Urinary bladder (tissue), 4 donors: ENCODE data around the gene PCGF3. TPM values are rescaled to one million over a fixed set of nuclear protein-coding genes. Genes with fewer than 3 reads are reported as not detected.

Experiments
- DNase-seq: peaks from one replicate; pipeline ENCODE4 v3.0.0-alpha.2; 2015; ENCODE audit errors: extremely low spot score
- H3K27ac ChIP-seq: one replicate; pipeline ENCODE4 v1.5.1; 2013; ENCODE audit warnings: low read depth, mild to moderate bottlenecking, moderate library complexity
- H3K36me3 ChIP-seq: one replicate; pipeline ENCODE4 v1.6.1; 2013; ENCODE audit warnings: mild to moderate bottlenecking, moderate library complexity; ENCODE audit not compliant: insufficient read depth
- H3K4me1 ChIP-seq: one replicate; pipeline ENCODE4 v1.6.1; 2013; ENCODE audit warnings: mild to moderate bottlenecking, moderate library complexity; ENCODE audit not compliant: insufficient read depth
- H3K4me3 ChIP-seq: one replicate; pipeline ENCODE4 v1.5.1; 2013; ENCODE audit warnings: low read depth, low read length
- WGBS: extraction: QIAGEN DNeasy Blood & Tissue Kit; methylation state at CpG from one replicate; pipeline ENCODE4 v1.1.7; 2013; 5-methylcytosine and 5-hydroxymethylcytosine counted together
- polyA plus RNA-seq: library from polyadenylated mRNA; stranded (reverse); fragments of 200-250 nt; gene quantifications from one replicate; pipeline ENCODE4 v1.2.3, GENCODE V29; 2013
- total RNA-seq: library from RNA; depleted of rRNA; stranded (reverse); fragments of >200 nt; gene quantifications from one replicate; pipeline ENCODE4 v1.2.3, GENCODE V29; 2014
- donor health status: healthy with polysubstance abuse.
- donor health status: healthy.

PCGF3 gene
- total and polyA plus RNA-seq, 2 donors, result 36.1 to 52.6 TPM

DNA sequence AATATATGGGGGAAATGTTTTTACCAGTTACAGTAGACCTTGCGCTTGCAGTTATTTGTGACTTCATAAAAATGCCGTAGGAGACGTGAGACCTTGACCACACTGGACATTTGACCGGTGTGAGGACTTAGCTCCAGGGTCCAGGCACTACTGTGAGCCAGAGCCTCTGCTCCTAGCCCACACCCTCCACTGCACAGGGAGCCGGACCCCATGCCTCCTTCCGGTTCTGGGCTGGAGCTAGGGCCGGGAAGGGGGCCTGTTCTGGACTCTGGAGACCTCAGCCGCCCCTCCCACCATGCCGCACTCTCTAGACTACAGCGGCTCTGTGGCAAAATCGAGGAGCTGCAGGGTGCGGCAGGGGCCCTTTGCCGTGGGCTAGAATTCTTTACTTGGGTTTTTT, 5.3 kb downstream of the PCGF3 start:
- H3K4me3 ChIP-seq, result no peak overlapping the region
- no peak for DNase-seq
- WGBS, result 86% methylated on average over 13 of the region's 13 CpGs
- H3K27ac ChIP-seq, result no peak overlapping the region
- peaks cover 6% of the 10 kb centered on the region for H3K4me1 ChIP-seq
- no peaks in the 10 kb centered on the region for H3K36me3 ChIP-seq

DNA sequence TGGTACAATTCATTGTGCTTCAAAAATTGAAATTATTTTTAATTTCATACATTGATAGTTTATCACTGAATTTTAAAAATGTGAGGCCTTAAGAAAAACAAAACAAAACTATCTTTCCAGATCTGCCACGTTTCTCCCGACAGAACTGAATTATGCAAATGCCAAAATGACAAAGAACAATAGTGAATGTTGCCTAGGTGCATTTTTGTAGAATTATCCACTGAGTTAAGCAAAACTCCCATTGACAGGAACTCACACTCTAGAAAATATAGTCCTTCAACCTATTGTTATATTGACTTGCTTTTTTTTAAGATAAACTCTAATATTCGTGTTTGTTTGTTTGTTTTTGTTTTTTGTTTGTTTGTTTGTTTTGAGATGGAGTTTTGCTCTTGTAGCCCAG, 6.5 kb downstream of the PCGF3 start:
- DNase-seq, result no peak
- Histone ChIP-seq H3K4me3 (no peak overlapping the region), H3K27ac (no peak overlapping the region), H3K36me3 (no peaks in the 10 kb centered on the region), H3K4me1 (peaks cover 5% of the 10 kb centered on the region)
- 70% methylated on average over 3 of the region's 3 CpGs for WGBS

DNA sequence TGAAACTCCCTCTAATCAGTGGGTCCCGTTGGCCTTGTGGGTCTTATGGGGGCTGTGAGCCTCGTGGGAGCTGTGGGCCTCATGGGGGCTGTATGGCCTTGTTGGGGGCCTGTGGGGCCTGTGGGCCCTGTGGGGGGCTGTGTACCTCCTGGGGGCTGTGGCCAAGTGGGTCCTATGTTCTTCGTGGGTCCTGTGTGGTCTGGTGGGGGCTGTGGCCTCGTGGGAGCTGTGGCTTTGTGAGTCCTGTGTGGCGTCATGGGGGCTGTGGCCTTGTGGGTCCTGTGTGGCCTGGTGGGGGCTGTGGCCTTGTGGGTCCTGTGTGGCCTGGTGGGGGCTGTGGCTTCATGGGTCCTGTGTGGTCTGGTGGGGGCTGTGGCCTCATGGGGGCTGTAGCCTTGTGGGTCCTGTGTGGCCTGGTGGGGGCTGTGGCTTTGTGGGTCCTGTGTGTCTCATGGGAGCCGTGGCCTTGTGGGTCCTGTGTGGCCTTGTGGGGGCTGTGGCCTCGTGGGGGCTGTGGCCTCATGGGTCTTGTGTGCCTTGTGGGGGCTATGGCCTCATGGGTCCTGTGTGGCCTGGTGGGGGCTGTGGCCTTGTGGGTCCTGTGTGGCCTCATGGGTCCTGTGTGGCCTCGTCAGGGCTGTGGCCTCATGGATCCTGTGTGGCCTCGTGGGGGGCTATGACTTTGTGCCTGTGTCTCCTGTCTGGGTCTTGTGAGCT, 7.4 kb downstream of the PCGF3 start:
- peaks cover 4% of the 10 kb centered on the region for H3K4me1 ChIP-seq
- H3K4me3 ChIP-seq, result no peak overlapping the region
- no peaks in the 10 kb centered on the region for H3K36me3 ChIP-seq
- no peak for DNase-seq
- no peak overlapping the region for H3K27ac ChIP-seq
- 86% methylated on average over 9 of the region's 9 CpGs for WGBS

DNA sequence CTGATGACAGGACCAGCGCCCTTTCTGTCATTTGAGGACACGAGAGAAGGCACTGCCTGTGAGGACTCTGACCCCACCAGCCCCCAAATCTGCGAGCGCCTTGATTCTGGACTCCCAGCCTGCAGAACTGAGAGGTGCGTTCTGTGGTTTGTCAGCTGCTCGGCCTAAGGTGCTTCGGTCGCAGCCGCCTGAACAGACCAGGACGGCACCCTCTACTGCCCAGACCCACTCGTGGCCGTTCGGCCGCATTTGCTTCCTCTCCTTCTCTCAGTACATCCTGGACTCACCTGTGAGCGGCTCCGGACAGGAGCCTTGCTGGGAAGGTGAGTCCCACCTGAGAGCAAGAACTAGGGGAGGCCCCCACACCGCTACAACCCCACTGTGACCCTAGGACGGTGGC, 8.5 kb downstream of the PCGF3 start:
- WGBS, result 92% methylated on average over 18 of the region's 18 CpGs
- Histone ChIP-seq H3K4me1 (no peaks in the 10 kb centered on the region), H3K4me3 (no peak overlapping the region), H3K27ac (no peak overlapping the region), H3K36me3 (no peaks in the 10 kb centered on the region)
- DNase-seq, result no peak

DNA sequence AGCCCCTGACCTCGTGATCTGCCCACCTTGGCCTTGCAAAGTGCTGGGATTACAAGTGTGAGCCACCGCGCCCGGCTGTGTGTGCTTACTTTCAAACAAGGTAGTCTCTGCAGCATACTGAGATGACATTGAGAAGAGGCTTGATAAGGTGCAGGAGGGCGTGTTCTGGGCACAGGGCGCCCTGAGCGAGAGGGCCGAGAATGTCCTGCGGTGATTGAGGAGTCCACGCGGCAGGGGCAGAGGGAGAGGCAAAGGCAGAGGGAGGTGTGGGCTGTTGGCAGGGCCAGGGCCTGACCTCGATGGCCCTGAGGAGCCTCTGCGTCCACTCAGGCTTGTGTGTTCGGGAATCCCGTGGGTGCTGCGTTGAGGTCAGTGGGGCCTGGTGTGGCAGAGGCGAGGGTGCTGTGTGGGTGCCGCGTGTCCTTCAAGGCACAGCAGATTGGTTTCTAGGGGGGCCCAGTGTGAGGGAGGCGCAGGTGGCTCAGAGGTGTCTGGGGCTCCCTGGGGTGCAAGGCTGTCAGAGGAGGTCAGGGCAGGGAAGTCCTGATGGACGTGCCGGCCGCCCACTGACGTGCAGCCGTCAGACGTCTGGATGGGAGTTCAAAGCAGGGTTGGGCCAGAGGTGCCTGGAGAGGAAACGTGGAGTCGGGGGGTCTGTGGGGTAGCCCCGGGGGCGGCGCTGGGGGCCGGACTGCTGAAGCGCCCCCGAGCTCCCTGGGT, 12.1 kb downstream of the PCGF3 start:
- H3K27ac ChIP-seq, result no peak overlapping the region
- H3K4me3 ChIP-seq, result no peak overlapping the region
- no peaks in the 10 kb centered on the region for H3K36me3 ChIP-seq
- DNase-seq, result no peak
- no peaks in the 10 kb centered on the region for H3K4me1 ChIP-seq
- 86% methylated on average over 34 of the region's 34 CpGs for WGBS

DNA sequence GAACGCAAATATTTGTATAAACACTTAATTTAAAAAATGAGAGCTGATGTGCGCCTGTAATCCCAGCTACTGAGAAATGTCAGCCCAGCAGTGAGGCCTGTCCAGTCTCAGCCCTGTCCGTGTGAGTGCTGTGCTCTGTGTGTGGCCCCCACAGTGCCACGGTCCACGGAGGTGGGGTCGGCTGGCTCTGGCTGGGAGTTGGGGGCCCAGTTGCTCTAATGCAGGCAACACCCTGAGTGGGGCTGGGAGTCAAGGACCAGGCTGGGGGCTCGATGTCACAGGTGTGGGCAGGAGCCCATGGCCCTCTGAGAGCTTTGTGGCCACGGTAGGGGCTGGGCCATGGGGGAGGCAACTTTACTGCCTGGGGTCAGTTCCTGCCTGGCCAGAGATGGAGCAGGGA, 12.8 kb downstream of the PCGF3 start:
- Histone ChIP-seq H3K36me3 (no peaks in the 10 kb centered on the region), H3K4me1 (no peaks in the 10 kb centered on the region), H3K4me3 (no peak overlapping the region), H3K27ac (no peak overlapping the region)
- DNase-seq, result no peak
- WGBS, result 78% methylated on average over 8 of the region's 8 CpGs

DNA sequence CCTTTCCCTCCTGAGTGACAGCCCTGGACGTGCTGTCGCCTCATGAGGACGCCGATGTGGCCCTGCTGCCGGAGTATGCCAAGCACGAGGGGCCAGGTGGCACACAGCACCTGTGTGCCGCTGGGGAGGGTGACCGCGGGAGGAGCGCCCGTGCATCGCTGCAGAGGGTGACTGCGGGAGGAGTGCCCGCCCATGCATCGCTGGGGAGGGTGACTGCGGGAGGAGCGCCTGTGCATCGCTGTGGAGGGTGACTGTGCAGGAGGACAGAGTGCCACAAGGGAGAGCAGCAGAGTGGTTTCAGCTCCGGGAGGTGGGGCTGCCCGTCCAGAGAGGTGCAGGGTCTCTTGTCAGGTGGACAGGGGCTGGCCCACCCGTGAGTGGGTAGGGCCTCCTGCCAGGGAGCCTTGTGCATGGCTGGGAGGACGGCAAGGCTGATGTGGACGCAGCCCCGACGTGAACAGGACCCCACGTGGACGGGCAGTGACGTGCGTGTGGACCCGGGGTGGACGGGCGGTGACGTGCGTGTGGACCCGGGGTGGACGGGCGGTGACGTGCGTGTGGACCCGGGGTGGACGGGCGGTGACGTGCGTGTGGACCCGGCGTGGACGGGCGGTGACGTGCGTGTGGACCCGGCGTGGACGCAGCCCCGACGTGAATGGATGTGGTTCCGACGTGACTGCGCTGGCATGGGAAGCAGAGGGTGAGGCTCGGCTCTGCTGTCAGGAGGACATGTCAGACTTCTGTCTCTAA, 14.7 kb downstream of the PCGF3 start:
- no peak for DNase-seq
- Histone ChIP-seq H3K36me3 (no peaks in the 10 kb centered on the region), H3K4me3 (no peak overlapping the region), H3K27ac (no peak overlapping the region), H3K4me1 (no peaks in the 10 kb centered on the region)
- WGBS, result 95% methylated on average over 59 of the region's 59 CpGs

DNA sequence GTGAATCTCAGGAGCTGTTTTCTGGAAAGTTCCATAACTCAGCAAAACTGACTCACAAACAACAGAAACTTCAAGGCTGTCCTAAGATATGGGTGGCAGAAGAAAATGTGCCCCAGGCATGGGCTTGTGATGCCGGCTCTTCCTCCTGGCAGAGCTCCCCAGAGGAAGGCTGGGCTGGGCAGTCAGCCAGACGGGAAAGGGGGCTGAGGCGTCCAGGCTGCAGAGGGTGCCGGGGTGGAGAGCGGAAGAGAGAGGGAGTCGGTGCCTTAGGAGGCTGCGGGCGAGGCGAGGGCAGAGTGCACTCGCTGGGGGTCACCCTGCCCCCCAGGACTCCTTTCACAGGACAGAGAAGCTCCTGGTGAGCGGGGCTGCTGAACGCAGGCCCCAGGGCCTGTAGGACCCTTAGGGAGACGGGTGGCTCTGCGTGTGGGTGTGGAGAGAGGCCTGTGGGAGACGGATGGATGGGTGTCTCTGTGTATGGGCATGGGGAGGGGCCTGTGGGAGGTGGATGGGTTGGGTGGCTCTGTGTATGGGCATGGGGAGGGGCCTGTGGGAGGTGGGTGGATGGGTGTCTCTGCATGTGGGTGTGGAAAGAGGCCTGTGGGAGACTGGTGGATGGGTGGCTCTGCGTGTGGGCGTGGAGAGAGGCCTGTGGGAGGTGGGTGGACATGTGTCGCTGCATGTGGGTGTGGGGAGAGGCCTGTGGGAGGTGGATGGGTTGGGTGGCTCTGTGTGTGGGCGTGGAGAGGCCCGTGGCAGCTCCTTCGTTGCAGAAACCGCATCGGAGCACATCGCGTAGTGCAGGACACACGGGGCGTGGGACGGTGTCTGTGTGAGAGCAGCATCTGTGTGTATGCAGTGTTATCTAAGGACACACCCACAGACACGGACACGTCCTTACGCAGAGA, 15.9 kb downstream of the PCGF3 start:
- no peak overlapping the region for H3K4me3 ChIP-seq
- no peak overlapping the region for H3K27ac ChIP-seq
- H3K4me1 ChIP-seq, result no peaks in the 10 kb centered on the region
- 74% methylated on average over 31 of the region's 31 CpGs for WGBS
- H3K36me3 ChIP-seq, result no peaks in the 10 kb centered on the region
- no peak for DNase-seq

DNA sequence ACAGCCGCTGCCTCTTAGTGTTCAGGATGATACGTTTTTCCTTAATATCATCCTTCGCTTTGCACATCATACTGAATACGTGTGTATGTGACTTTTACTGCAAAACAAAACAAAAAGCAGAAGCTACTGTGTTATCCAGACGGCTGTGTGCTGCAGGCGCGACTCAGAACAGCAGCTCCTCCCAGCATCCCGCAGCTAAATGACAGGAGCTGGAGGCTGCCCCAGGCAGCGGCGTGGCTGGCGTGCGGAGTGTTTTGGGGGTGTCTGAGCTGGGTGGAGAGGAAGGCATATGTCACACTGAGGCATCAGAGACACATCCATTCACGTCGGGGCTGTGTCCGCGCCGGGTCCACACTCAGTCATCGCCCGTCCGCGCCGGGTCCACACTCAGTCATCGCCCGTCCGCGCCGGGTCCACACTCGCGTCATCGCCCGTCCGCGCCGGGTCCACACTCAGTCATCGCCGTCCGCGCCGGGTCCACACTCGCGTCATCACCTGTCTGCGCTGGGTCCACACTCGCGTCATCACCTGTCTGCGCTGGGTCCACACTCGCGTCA, 16.6 kb downstream of the PCGF3 start:
- H3K4me1 ChIP-seq, result no peaks in the 10 kb centered on the region
- WGBS, result 96% methylated on average over 47 of the region's 47 CpGs
- H3K27ac ChIP-seq, result no peak overlapping the region
- H3K36me3 ChIP-seq, result no peaks in the 10 kb centered on the region
- no peak overlapping the region for H3K4me3 ChIP-seq
- no peak for DNase-seq

DNA sequence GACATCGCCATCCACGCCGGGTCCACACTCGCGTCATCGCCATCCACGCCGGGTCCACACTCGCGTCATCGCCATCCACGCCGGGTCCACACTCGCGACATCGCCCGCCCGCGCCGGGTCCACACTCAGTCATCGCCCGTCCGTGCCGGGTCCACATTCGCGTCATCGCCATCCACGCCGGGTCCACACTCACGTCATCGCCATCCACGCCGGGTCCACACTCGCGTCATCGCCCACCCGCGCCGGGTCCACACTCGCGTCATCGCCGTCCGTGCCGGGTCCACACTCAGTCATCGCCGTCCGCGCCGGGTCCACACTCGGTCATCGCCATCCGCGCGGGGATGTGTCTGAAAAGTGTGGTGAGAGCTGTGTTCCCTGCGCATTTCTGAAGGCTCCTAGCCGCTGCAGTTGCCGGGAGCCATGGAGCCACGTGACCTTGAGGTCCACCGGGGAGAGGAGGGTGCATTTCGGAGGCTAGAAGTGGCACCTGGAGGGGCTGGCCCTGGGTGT, 17.3 kb downstream of the PCGF3 start:
- Histone ChIP-seq H3K4me3 (no peak overlapping the region), H3K36me3 (no peaks in the 10 kb centered on the region), H3K4me1 (no peaks in the 10 kb centered on the region), H3K27ac (no peak overlapping the region)
- WGBS, result 99% methylated on average over 61 of the region's 61 CpGs
- DNase-seq, result no peak

DNA sequence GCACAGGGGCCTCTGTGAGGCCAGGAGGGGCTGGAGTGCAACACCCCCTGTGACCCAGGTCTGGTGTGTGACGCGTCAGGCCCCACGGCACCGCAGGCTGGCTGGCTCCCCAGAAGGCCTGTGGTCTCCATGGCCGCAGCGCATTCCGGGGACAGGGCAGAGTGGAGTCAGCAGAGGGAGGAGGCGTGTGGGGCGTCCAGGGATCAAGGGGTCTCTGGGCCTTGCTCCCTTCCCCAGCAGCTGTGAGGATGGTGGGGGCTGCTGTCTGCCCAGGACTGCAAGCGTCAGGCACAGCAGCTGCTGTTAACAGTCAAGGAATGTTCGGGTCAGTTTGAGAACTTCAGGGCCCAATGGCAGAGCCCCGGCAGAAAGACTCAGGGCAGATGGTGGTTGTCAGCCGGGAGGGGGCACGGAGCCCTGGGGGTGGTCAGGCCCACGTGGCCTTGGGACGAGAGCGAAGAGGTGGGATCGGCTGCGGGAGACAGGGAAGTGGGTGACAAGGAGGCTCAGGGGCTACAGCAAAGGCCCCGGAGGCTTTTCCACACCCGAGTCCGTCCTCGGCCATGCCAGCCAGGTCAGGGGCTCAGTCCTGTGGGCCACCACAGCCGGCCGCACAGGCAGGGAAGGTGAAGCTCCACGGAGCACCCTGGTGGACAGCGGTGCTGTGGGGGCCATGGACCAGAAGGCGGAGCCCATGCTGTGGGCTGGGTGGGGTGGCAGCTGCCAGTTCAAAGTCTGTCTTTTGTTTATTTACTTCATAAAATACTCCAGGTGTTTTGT, 18.3 kb downstream of the PCGF3 start:
- no peak overlapping the region for H3K27ac ChIP-seq
- 89% methylated on average over 28 of the region's 28 CpGs for WGBS

More for the DNA sequence above, 18.3 kb downstream of the PCGF3 start:
- Histone ChIP-seq H3K4me3 (no peak overlapping the region), H3K4me1 (no peaks in the 10 kb centered on the region), H3K36me3 (no peaks in the 10 kb centered on the region)
- no peak for DNase-seq
